SU-DHL-6 (cell line): ENCODE results near the gene LBH.

Experiments used
- H2AFZ ChIP-seq: fragments of 200-600 bp; sonication (generic); 2 replicates; pipeline ENCODE4 v1.6.1; 2014; ENCODE audit warnings: low read depth, mild to moderate bottlenecking, moderate library complexity, mixed read lengths, antibody characterized with exemption, low read length; ENCODE audit not compliant: severe bottlenecking
- H3F3A ChIP-seq: fragments of 200-600 bp; shearing (Covaris generic); 2 replicates; pipeline ENCODE4 v1.6.0; 2016; ENCODE audit warnings: antibody characterized with exemption, mild to moderate bottlenecking; ENCODE audit not compliant: insufficient read depth
- H3K27ac ChIP-seq: fragments of 200-600 bp; sonication (generic); 2 replicates; pipeline ENCODE4 v1.5.1; 2016; ENCODE audit warnings: low read depth, mild to moderate bottlenecking, low read length, moderate library complexity, mixed read lengths
- H3K27me3 ChIP-seq: fragments of 200-600 bp; sonication (generic), shearing (Covaris generic); 2 replicates; pipeline ENCODE4 v1.6.0; 2014; ENCODE audit warnings: mild to moderate bottlenecking, low read length
- H3K36me3 ChIP-seq: fragments of 200-600 bp; sonication (generic); 2 replicates; pipeline ENCODE4 v1.6.1; 2014; ENCODE audit warnings: mild to moderate bottlenecking, low read length, mixed read lengths
- H3K4me2 ChIP-seq: fragments of 300-600, 200-600 bp; shearing (Covaris generic), sonication (generic); 2 replicates; pipeline ENCODE4 v1.6.0; 2014; ENCODE audit warnings: low read length, low read depth, mild to moderate bottlenecking; ENCODE audit not compliant: poor library complexity, severe bottlenecking
- H3K4me3 ChIP-seq: fragments of 200-600 bp; sonication (generic); 2 replicates; pipeline ENCODE4 v1.5.1; 2014; ENCODE audit warnings: antibody characterized with exemption, low read length, mild to moderate bottlenecking, mixed read lengths; ENCODE audit not compliant: insufficient read depth, poor library complexity, severe bottlenecking
- H3K79me2 ChIP-seq: fragments of 200-600 bp; sonication (generic); 2 replicates; pipeline ENCODE4 v1.6.1; 2014; ENCODE audit warnings: mild to moderate bottlenecking, low read length, moderate library complexity; ENCODE audit not compliant: insufficient read depth
- H3K9ac ChIP-seq: fragments of 200-600 bp; sonication (generic); 2 replicates; pipeline ENCODE4 v1.7.0; 2014; ENCODE audit warnings: mild to moderate bottlenecking, low read length
- H3K9me2 ChIP-seq: fragments of 200-600 bp; sonication (generic); replicated peaks from 2 replicates; pipeline ENCODE4 v1.6.1; 2014; ENCODE audit warnings: low read length; ENCODE audit not compliant: insufficient read depth
- H3K9me3 ChIP-seq: fragments of 200-600 bp; sonication (generic); 2 replicates; pipeline ENCODE4 v1.6.1; 2014; ENCODE audit warnings: low read length, mixed read lengths; ENCODE audit not compliant: insufficient read depth
- H4K20me1 ChIP-seq: fragments of 200-600 bp; sonication (generic); 2 replicates; pipeline ENCODE4 v1.6.1; 2014; ENCODE audit warnings: low read depth, mild to moderate bottlenecking, antibody characterized with exemption, low read length, moderate library complexity, mixed read lengths
- CTCF ChIP-seq: fragments of 200-600 bp; sonication (generic); IDR thresholded peaks from one replicate; pipeline ENCODE4 v1.5.1; 2017; ENCODE audit warnings: antibody characterized with exemption, mild to moderate bottlenecking, low read length, moderate library complexity; ENCODE audit not compliant: insufficient read depth, poor library complexity, severe bottlenecking
- EZH2phosphoT487 ChIP-seq: fragments of 200-600 bp; sonication (generic), shearing (Covaris generic); conservative IDR thresholded peaks from 2 replicates; pipeline ENCODE4 v1.6.1; 2018; ENCODE audit warnings: mild to moderate bottlenecking, antibody characterized with exemption, low read length, moderate library complexity, mixed read lengths

The LBH gene

GRCh38 chr2:30282081-30282480 is 50.7 kb downstream of the LBH start:
- Histone ChIP-seq H3K27ac (no peak overlapping the region), H3K9ac (no peak overlapping the region), H3K27me3 (no peaks in the 10 kb centered on the region), H3K9me2 (no peaks in the 10 kb centered on the region), H4K20me1 (no peaks in the 10 kb centered on the region), H3K36me3 (no peaks in the 10 kb centered on the region), H3K4me3 (no peak overlapping the region), H3K9me3 (no peaks in the 10 kb centered on the region), H3K4me2 (no peak overlapping the region), H3F3A (no peaks in the 10 kb centered on the region), H3K79me2 (no peaks in the 10 kb centered on the region), H2AFZ (no peak overlapping the region)
- TF ChIP-seq EZH2phosphoT487 (no peak), CTCF (no peak)

GRCh38 chr2:30282721-30283120 is 51.4 kb downstream of the LBH start:
- Histone ChIP-seq H3K9me3 (no peaks in the 10 kb centered on the region), H3K9ac (no peak overlapping the region), H4K20me1 (no peaks in the 10 kb centered on the region), H3K9me2 (no peaks in the 10 kb centered on the region), H2AFZ (no peak overlapping the region), H3K79me2 (no peaks in the 10 kb centered on the region), H3K27ac (no peak overlapping the region), H3F3A (peaks cover 3% of the 10 kb centered on the region), H3K4me2 (no peak overlapping the region), H3K4me3 (no peak overlapping the region), H3K27me3 (no peaks in the 10 kb centered on the region), H3K36me3 (no peaks in the 10 kb centered on the region)
- TF ChIP-seq EZH2phosphoT487 (no peak), CTCF (no peak)

- H3K9me3 ChIP-seq, result no peaks in the 10 kb centered on the region
- no peaks in the 10 kb centered on the region for H3K36me3 ChIP-seq
- H3K79me2 ChIP-seq, result no peaks in the 10 kb centered on the region
- no peak overlapping the region for H3K4me3 ChIP-seq
- H3K27me3 ChIP-seq, result no peaks in the 10 kb centered on the region
- no peak overlapping the region for H2AFZ ChIP-seq
- no peaks in the 10 kb centered on the region for H4K20me1 ChIP-seq
- no peak overlapping the region for H3K27ac ChIP-seq
- H3K9ac ChIP-seq, result no peak overlapping the region
- no peaks in the 10 kb centered on the region for H3K9me2 ChIP-seq
- H3K4me2 ChIP-seq, result no peak overlapping the region
- H3F3A ChIP-seq, result peaks cover 8% of the 10 kb centered on the region
- TF ChIP-seq CTCF, result no peak
- no peak for TF ChIP-seq EZH2phosphoT487
Measured at GRCh38 chr2:30283931-30284565, 52.7 kb downstream of the LBH start.
